Activated B cell treated with CpG ODN at 0.5 μM for 24 hours (primary cell): Measurements from ENCODE around the gene QSOX2. TPM values are rescaled to one million over a fixed set of nuclear protein-coding genes. Genes with fewer than 3 reads are reported as not detected.

Experiments
- ATAC-seq: fragments of 200-7000 bp; cut with Tn5 transposase; one replicate; pipeline ENCODE4 v1.10.0; 2021; ENCODE audit warnings: low read depth, mild to moderate bottlenecking, moderate library complexity
- CTCF ChIA-PET: fragments of 350-600 bp; sonication (Branson Sonifier 250); formaldehyde crosslinking; loops from one replicate; lab custom pipeline; 2021; ENCODE audit warnings: antibody characterized with exemption; lab: Charles Lee
- POLR2A ChIA-PET: fragments of 350-600 bp; sonication (Branson Sonifier 250); formaldehyde crosslinking; loops from one replicate; lab custom pipeline; 2021; ENCODE audit warnings: antibody characterized with exemption; lab: Charles Lee
- DNase-seq: peaks from one replicate; pipeline ENCODE4 v3.0.0; 2022
- H3K27ac Mint-ChIP-seq: one replicate; pipeline ENCODE4 v1.8.0; 2020; ENCODE audit warnings: mixed read lengths
- H3K27me3 Mint-ChIP-seq: one replicate; pipeline ENCODE4 v1.8.0; 2021; ENCODE audit warnings: mixed read lengths
- H3K36me3 Mint-ChIP-seq: one replicate; pipeline ENCODE4 v1.8.0; 2021; ENCODE audit warnings: low read depth, mixed read lengths
- H3K4me1 Mint-ChIP-seq: one replicate; pipeline ENCODE4 v1.8.0; 2021; ENCODE audit warnings: mixed read lengths
- H3K4me3 Mint-ChIP-seq: one replicate; pipeline ENCODE4 v1.8.0; 2020; ENCODE audit warnings: mild to moderate bottlenecking, mixed read lengths
- H3K9me3 Mint-ChIP-seq: one replicate; pipeline ENCODE4 v1.8.0; 2020; ENCODE audit warnings: mixed read lengths
- CTCF ChIP-seq: fragments of 200-600 bp; IDR thresholded peaks from one replicate; pipeline ENCODE4 v1.8.0; 2022; ENCODE audit warnings: antibody characterized with exemption, mild to moderate bottlenecking
- intact Hi-C: fragments of 100-400 bp; cut with micrococcal nuclease; formaldehyde crosslinking; loops from one replicate; pipeline ENCODE4 v1.15.1; 2024
- total RNA-seq: library from RNA; stranded (reverse); gene quantifications from 2 replicates; pipeline ENCODE4 v1.2.3, GENCODE V29; 2022

The QSOX2 gene
- total RNA-seq, 1 donor from 2014 or later, result 49.1 TPM

- DNase-seq (no peak), ATAC-seq (peak; percentile 57)
- peak overlapping the region; percentile 92 for H3K27ac Mint-ChIP-seq
- peak overlapping the region; percentile 95 for H3K4me3 Mint-ChIP-seq
- ChIA-PET POLR2A (interaction anchor here (0.7 to 2.8 kb wide), 7 partner anchors 18 to 155 kb away, joined by 3 to 33 read pairs (median 10); partner anchors contain the start of gene DNLZ), CTCF (interaction anchor here (2.6 to 3.6 kb wide), 2 partner anchors 19 to 74 kb away, joined by 18 to 39 read pairs; no protein-coding TSS in a partner anchor)
- H3K36me3 Mint-ChIP-seq, result peaks cover 38% of the 10 kb centered on the region
- TF ChIP-seq CTCF, result no peak
- H3K9me3 Mint-ChIP-seq, result no peaks in the 10 kb centered on the region
- peaks cover 63% of the 10 kb centered on the region for H3K4me1 Mint-ChIP-seq
- intact Hi-C loops, result loop anchor here (1.0 to 10.0 kb wide), 6 partner anchors 19 to 284 kb away; partner anchors contain the start of genes LHX3, SNAPC4, TMEM250 and UBAC1
- H3K27me3 Mint-ChIP-seq, result no peaks in the 10 kb centered on the region
Observed at GRCh38 chr9:136244122-136244968, 1.3 kb downstream of the QSOX2 start.

- Mint-ChIP-seq H3K4me3 (peak overlapping the region; percentile 95), H3K9me3 (no peaks in the 10 kb centered on the region), H3K27me3 (no peaks in the 10 kb centered on the region), H3K36me3 (peaks cover 41% of the 10 kb centered on the region), H3K27ac (peak overlapping the region; percentile 92), H3K4me1 (peaks cover 70% of the 10 kb centered on the region)
- no peak for TF ChIP-seq CTCF
- ChIA-PET POLR2A (interaction anchor here (0.6 to 2.8 kb wide), 5 partner anchors 19 to 154 kb away, joined by 3 to 33 read pairs (median 4); no protein-coding TSS in a partner anchor), CTCF (interaction anchor here (1.1 to 3.6 kb wide), 9 partner anchors 15 to 111 kb away, joined by 3 to 39 read pairs (median 4); no protein-coding TSS in a partner anchor)
- DNase-seq, result no peak
- intact Hi-C loops, result loop anchor here (1.0 to 10.0 kb wide), 7 partner anchors 18 to 283 kb away; partner anchors contain the start of genes LHX3, SNAPC4, TMEM250 and UBAC1
- no peak for ATAC-seq
Observed at GRCh38 chr9:136243631-136244030, 2.0 kb downstream of the QSOX2 start.

- H3K4me1 Mint-ChIP-seq, result peaks cover 76% of the 10 kb centered on the region
- peak overlapping the region; percentile 95 for H3K4me3 Mint-ChIP-seq
- ChIA-PET CTCF (interaction anchor here (0.6 to 3.6 kb wide), 10 partner anchors 15 to 408 kb away, joined by 3 to 39 read pairs (median 4); no protein-coding TSS in a partner anchor), POLR2A (interaction anchor here (0.6 to 2.8 kb wide), 4 partner anchors 18 to 73 kb away, joined by 3 to 33 read pairs (median 7); no protein-coding TSS in a partner anchor)
- H3K36me3 Mint-ChIP-seq, result peaks cover 41% of the 10 kb centered on the region
- intact Hi-C loops, result loop anchor here (1.0 to 10.0 kb wide), 3 partner anchors 36 to 162 kb away; partner anchors contain the start of genes LHX3 and SNAPC4
- no peaks in the 10 kb centered on the region for H3K27me3 Mint-ChIP-seq
- no peak for TF ChIP-seq CTCF
- no peak for DNase-seq
- no peaks in the 10 kb centered on the region for H3K9me3 Mint-ChIP-seq
- H3K27ac Mint-ChIP-seq, result peak overlapping the region; percentile 92
- no peak for ATAC-seq
Observed at GRCh38 chr9:136242918-136243525, 2.6 kb downstream of the QSOX2 start.

- no peaks in the 10 kb centered on the region for H3K9me3 Mint-ChIP-seq
- ATAC-seq, result no peak
- peak overlapping the region; percentile 92 for H3K27ac Mint-ChIP-seq
- no peaks in the 10 kb centered on the region for H3K27me3 Mint-ChIP-seq
- TF ChIP-seq CTCF, result no peak
- no peak for DNase-seq
- H3K4me3 Mint-ChIP-seq, result peak overlapping the region; percentile 50
- intact Hi-C loops, result loop anchor here (5.0 to 10.0 kb wide), 2 partner anchors 35 to 163 kb away; partner anchors contain the start of genes LHX3 and SNAPC4
- peaks cover 46% of the 10 kb centered on the region for H3K36me3 Mint-ChIP-seq
- ChIA-PET CTCF (interaction anchor here (1.1 to 3.6 kb wide), 8 partner anchors 14 to 109 kb away, joined by 3 to 39 read pairs (median 5); no protein-coding TSS in a partner anchor), POLR2A (interaction anchor here (2.0 to 2.8 kb wide), 2 partner anchors 17 to 72 kb away, joined by 10 to 33 read pairs; no protein-coding TSS in a partner anchor)
- H3K4me1 Mint-ChIP-seq, result peaks cover 82% of the 10 kb centered on the region
Observed at GRCh38 chr9:136242248-136242647, 3.4 kb downstream of the QSOX2 start.
